SK-N-SH (cell line): ENCODE results near the gene FGD6. TPM values are rescaled to one million over a fixed set of nuclear protein-coding genes. Genes with fewer than 3 reads are reported as not detected.
"Not testable (repeated sequence)": the region's sequence is repeated elsewhere in the genome, so short reads cannot be mapped to it uniquely, and the experiment has no call there.

ENCODE experiments used
- CTCF ChIA-PET: fragments of 300-600, 350-600 bp; formaldehyde crosslinking; extraction: SDS; loops from one replicate; lab custom pipeline; 2021; lab: Yijun Ruan, JAX
- POLR2A ChIA-PET: fragments of 350-600 bp; sonication (Branson Sonifier 250); formaldehyde crosslinking; extraction: SDS; loops from one replicate; lab custom pipeline; 2020; ENCODE audit warnings: antibody characterized with exemption, inconsistent platforms; lab: Yijun Ruan, JAX
- DNase-seq: peaks from one replicate; pipeline ENCODE4 v3.0.0; 2012
- H2AFZ ChIP-seq: fragments of 200-600 bp; sonication (generic); 2 replicates; pipeline ENCODE4 v1.8.1; 2016; ENCODE audit warnings: antibody characterized with exemption, mild to moderate bottlenecking, low read depth
- H3F3A ChIP-seq: fragments of 200-600 bp; sonication (generic); replicated peaks from 2 replicates; pipeline ENCODE3; 2016; ENCODE audit warnings: antibody characterized with exemption, mild to moderate bottlenecking; ENCODE audit not compliant: insufficient read depth
- H3K27ac ChIP-seq, 2 experiments: fragments of 200-500 bp in 1 of 2; fragments of 200-600 bp in 1 of 2; sonication (Bioruptor generic) in 1 of 2; sonication (generic), shearing (Covaris generic) in 1 of 2; 2 replicates each; pipeline versions ENCODE4 v1.5.1 to v1.6.1; 2014 to 2016; ENCODE audit warnings: low read depth in 2 of 2, inconsistent platforms in 1 of 2, low read length in 1 of 2, mild to moderate bottlenecking in 1 of 2, mixed read lengths in 1 of 2
- H3K27me3 ChIP-seq: fragments of 200-600 bp; sonication (generic), shearing (Covaris generic); 2 replicates; pipeline ENCODE4 v1.6.1; 2016; ENCODE audit warnings: mixed run types; ENCODE audit not compliant: insufficient read depth
- H3K36me3 ChIP-seq, 2 experiments: fragments of 200-500 bp in 1 of 2; fragments of 200-600 bp in 1 of 2; sonication (Bioruptor generic) in 1 of 2; sonication (generic) in 1 of 2; replicated peaks in 1 of 2; 2 replicates each; pipeline versions ENCODE3 to v1.5.1; 2014 to 2016; ENCODE audit warnings: low read length in 1 of 2, mild to moderate bottlenecking in 1 of 2; ENCODE audit not compliant: insufficient read depth in 2 of 2, control insufficient read depth in 1 of 2
- H3K4me1 ChIP-seq, 2 experiments: fragments of 200-500 bp in 1 of 2; fragments of 200-600 bp in 1 of 2; sonication (Bioruptor generic) in 1 of 2; sonication (generic), shearing (Covaris generic) in 1 of 2; 2 replicates each; pipeline versions ENCODE4 v1.5.1 to v1.6.1; 2014 to 2016; ENCODE audit warnings: low read depth in 1 of 2, low read length in 1 of 2, mixed run types in 1 of 2; ENCODE audit not compliant: insufficient read depth in 2 of 2, control insufficient read depth in 1 of 2
- H3K4me2 ChIP-seq: fragments of 200-600 bp; sonication (generic), shearing (Covaris generic); 2 replicates; pipeline ENCODE4 v1.6.1; 2017; ENCODE audit warnings: mixed run types
- H3K4me3 ChIP-seq, 2 experiments: fragments of 200-500 bp in 1 of 2; fragments of 200-600 bp in 1 of 2; sonication (Bioruptor generic) in 1 of 2; sonication (generic), shearing (Covaris generic) in 1 of 2; 2 replicates each; pipeline versions ENCODE4 v1.5.1 to v1.8.1; 2014 to 2016; ENCODE audit warnings: low read depth in 2 of 2, inconsistent platforms in 1 of 2, low read length in 1 of 2, mild to moderate bottlenecking in 1 of 2, mixed read lengths in 1 of 2, moderate library complexity in 1 of 2
- H3K79me2 ChIP-seq: fragments of 200-600 bp; sonication (generic); 2 replicates; pipeline ENCODE4 v1.8.1; 2017; ENCODE audit warnings: mild to moderate bottlenecking; ENCODE audit not compliant: insufficient read depth
- H3K9ac ChIP-seq: fragments of 200-600 bp; sonication (generic); 2 replicates; pipeline ENCODE4 v1.6.1; 2017; ENCODE audit warnings: mixed run types
- H3K9me2 ChIP-seq: fragments of 200-600 bp; sonication (generic); 2 replicates; pipeline ENCODE4 v1.6.1; 2017; ENCODE audit warnings: mixed run types
- H3K9me3 ChIP-seq: fragments of 200-600 bp; sonication (generic); 2 replicates; pipeline ENCODE4 v1.6.1; 2017; ENCODE audit warnings: mixed run types, mild to moderate bottlenecking, moderate library complexity
- H4K20me1 ChIP-seq: fragments of 200-600 bp; sonication (generic); 2 replicates; pipeline ENCODE4 v1.6.1; 2017; ENCODE audit warnings: mild to moderate bottlenecking, mixed run types; ENCODE audit not compliant: insufficient read depth
- ELF1 ChIP-seq: IDR thresholded peaks from 2 replicates; pipeline ENCODE4 v1.4.0; 2012
- EP300 ChIP-seq, 2 experiments: IDR thresholded peaks; 2 replicates each; pipeline versions ENCODE4 v1.4.0 to v1.6.1; 2012; ENCODE audit warnings: borderline replicate concordance in 1 of 2, low read depth in 1 of 2, low read length in 1 of 2
- EZH2phosphoT487 ChIP-seq: fragments of 200-600 bp; sonication (generic); IDR thresholded peaks from 2 replicates; pipeline ENCODE4 v1.6.1; 2017; ENCODE audit warnings: low read depth, mixed run types, mild to moderate bottlenecking, antibody characterized with exemption, moderate library complexity, borderline replicate concordance
- FOXJ3 ChIP-seq: sonication (generic); formaldehyde crosslinking; IDR thresholded peaks from 2 replicates; pipeline ENCODE4 v1.5.1; 2020; ENCODE audit warnings: mild to moderate bottlenecking, missing genetic modification reagents
- FOXM1 ChIP-seq: IDR thresholded peaks from 2 replicates; pipeline ENCODE4 v1.4.0; 2012; ENCODE audit warnings: low read depth, mild to moderate bottlenecking
- GABPA ChIP-seq: IDR thresholded peaks from 2 replicates; pipeline ENCODE4 v1.4.0; 2012; ENCODE audit warnings: low read depth, mild to moderate bottlenecking
- GATA2 ChIP-seq: sonication (generic); formaldehyde crosslinking; IDR thresholded peaks from 2 replicates; pipeline ENCODE4 v1.5.0; 2020; ENCODE audit warnings: mild to moderate bottlenecking, missing genetic modification reagents
- JUND ChIP-seq: IDR thresholded peaks from 2 replicates; pipeline ENCODE4 v1.4.0; 2012
- NFIC ChIP-seq: IDR thresholded peaks from 2 replicates; pipeline ENCODE4 v1.4.0; 2012; ENCODE audit warnings: borderline replicate concordance
- NRF1 ChIP-seq: IDR thresholded peaks from 2 replicates; pipeline ENCODE4 v1.6.1; 2012; ENCODE audit warnings: low read depth, mild to moderate bottlenecking, low read length
- RAD21 ChIP-seq: IDR thresholded peaks from 2 replicates; pipeline ENCODE4 v1.6.1; 2012; ENCODE audit warnings: mild to moderate bottlenecking, low read length
- RFX5 ChIP-seq: IDR thresholded peaks from 2 replicates; pipeline ENCODE4 v1.6.1; 2012; ENCODE audit warnings: mild to moderate bottlenecking, improper control_type of control experiment, low read length
- RXRA ChIP-seq: IDR thresholded peaks from 2 replicates; pipeline ENCODE4 v1.4.0; 2012; ENCODE audit warnings: low read depth, mild to moderate bottlenecking, borderline replicate concordance
- SIN3A ChIP-seq: IDR thresholded peaks from 2 replicates; pipeline ENCODE4 v1.6.1; 2012; ENCODE audit warnings: low read depth, mild to moderate bottlenecking, low read length, moderate library complexity, borderline replicate concordance
- SMC3 ChIP-seq: IDR thresholded peaks from 2 replicates; pipeline ENCODE4 v1.6.1; 2012; ENCODE audit warnings: low read depth, low read length, improper control_type of control experiment
- TAF1 ChIP-seq: IDR thresholded peaks from 2 replicates; pipeline ENCODE4 v1.6.1; 2012; ENCODE audit warnings: low read depth, mild to moderate bottlenecking, low read length, moderate library complexity, borderline replicate concordance
- TEAD4 ChIP-seq: IDR thresholded peaks from 2 replicates; pipeline ENCODE4 v1.4.0; 2012; ENCODE audit warnings: mild to moderate bottlenecking, borderline replicate concordance; ENCODE audit not compliant: insufficient read depth
- YY1 ChIP-seq: IDR thresholded peaks from 2 replicates; pipeline ENCODE4 v1.4.0; 2012; ENCODE audit warnings: low read depth, mild to moderate bottlenecking
- WGBS: methylation state at CpG from one replicate; pipeline ENCODE4 v1.1.6; 2017; ENCODE audit warnings: low lambda C conversion rate; 5-methylcytosine and 5-hydroxymethylcytosine counted together
- polyA plus RNA-seq, 3 experiments: library from polyadenylated mRNA; depleted of rRNA; stranded (reverse); fragments of >200 nt; gene quantifications; 2 replicates each; pipeline ENCODE4 v1.2.3, GENCODE V29; 2012
- TF ChIP-seq, protein P1 (sequence below): IDR thresholded peaks from 2 replicates; pipeline ENCODE4 v1.4.0; 2012; ENCODE audit warnings: low read depth
- TF ChIP-seq, protein P2 (sequence below): IDR thresholded peaks from 2 replicates; pipeline ENCODE4 v1.4.0; 2012; ENCODE audit warnings: low read depth, borderline replicate concordance
- TF ChIP-seq, protein P3 (sequence below): fragments of 150-350 bp; IDR thresholded peaks from 2 replicates; pipeline ENCODE4 v1.6.1; 2017; ENCODE audit warnings: antibody characterized with exemption, low read length, low read depth, borderline replicate concordance

Gene FGD6
- polyA plus RNA-seq, 1 of the 3 experiments (the other 2 are of a cell fraction), result 2.8 TPM

DNA sequence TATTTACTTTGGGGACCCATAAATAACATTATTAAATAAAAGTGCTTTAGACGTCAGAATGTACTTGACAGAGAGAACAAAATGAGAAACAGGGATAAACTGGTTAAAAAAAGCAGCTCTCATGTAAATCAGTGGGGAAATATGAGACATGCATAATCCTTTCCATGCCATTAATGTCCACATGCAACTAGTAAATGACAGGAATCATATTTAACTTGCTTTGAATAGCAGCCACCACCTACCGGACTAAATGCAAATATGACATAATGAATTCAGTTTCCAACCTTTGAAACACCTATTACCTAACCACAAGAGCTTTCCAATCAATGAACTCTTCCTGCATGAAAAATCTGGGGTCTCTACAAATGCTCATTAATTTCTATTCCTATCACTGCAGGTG, 19.6 kb downstream of the FGD6 start (continued):
- TF ChIP-seq SIN3A (no peak), EP300 (IDR thresholded peaks at IDR 0.05; ENCODE audit: borderline replicate concordance in 1 of 2, low read depth in 1 of 2, low read length in 1 of 2) (no peak), NFIC (no peak)

DNA sequence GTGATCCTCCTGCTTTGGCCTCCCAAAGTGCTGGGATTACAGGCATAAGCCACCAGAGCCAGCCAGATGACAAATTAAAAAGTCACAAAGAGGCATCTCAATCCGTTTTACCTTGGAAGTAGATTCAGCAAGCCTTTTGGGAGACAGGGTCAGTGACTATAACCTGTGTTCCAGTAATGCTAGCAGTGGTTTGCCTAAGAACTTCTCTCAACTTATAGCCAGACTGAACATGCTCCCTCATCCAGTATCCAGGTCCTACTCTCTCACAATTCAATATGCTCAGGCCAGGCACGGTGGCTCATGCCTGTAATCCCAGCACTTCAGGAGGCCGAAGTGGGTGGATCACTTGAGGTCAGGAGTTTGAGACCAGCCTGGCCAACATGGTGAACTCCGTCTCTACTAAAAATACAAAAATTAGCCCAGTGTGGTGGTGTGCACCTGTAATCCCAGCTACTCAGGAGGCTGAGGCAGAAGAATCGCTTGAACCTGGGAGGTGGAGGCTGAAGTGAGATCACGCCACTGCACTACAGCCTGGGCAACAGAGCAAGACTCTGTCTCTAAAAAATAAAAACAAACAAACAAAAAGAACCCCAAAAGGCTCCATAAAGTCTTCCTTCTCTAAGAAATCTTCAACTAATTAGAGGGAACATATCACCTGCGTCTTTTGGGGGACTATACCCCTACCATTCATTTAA, 20.2 kb downstream of the FGD6 start:
- H3K9ac ChIP-seq, H3K9me2 ChIP-seq, H3K4me2 ChIP-seq, H3K27me3 ChIP-seq, CTCF ChIA-PET, H4K20me1 ChIP-seq, DNase-seq, H2AFZ ChIP-seq, POLR2A ChIA-PET, H3K27ac ChIP-seq, H3F3A ChIP-seq, H3K36me3 ChIP-seq, H3K4me3 ChIP-seq, H3K9me3 ChIP-seq: not testable (repeated sequence)
- 98% methylated on average over 5 of the region's 7 CpGs for WGBS
- peaks cover 63% of the 10 kb centered on the region for H3K79me2 ChIP-seq
- H3K4me1 ChIP-seq, result peaks cover 2 to 18% of the 10 kb centered on the region in 2 experiments; a peak in 3 of 4 replicates

DNA sequence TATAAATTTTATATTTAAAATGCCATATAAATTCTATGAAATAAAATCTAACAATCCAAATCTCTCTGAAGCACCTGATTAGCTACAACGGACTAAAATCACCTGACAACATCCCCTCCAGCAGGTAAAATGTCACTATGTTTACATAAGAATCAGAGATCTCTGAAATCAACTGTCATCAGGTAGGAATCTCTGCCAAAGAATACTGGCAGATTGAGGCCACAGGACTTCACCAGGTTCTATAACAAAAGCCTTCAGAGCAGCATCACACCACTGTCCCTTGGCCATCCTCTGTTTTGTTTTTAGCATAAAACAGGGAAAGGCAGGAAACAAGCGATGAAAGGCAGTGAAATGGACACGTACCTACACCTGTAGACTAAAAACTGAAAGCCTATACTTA, 22.1 kb downstream of the FGD6 start:
- no peaks in the 10 kb centered on the region for H3F3A ChIP-seq
- no peaks in the 10 kb centered on the region for H4K20me1 ChIP-seq
- no peak overlapping the region for H3K9ac ChIP-seq
- no peak overlapping the region for H3K27ac ChIP-seq
- H3K4me2 ChIP-seq, result no peak overlapping the region
- peaks cover 45% of the 10 kb centered on the region for H3K79me2 ChIP-seq
- H3K4me3 ChIP-seq, result no peak overlapping the region
- H3K27me3 ChIP-seq, result no peaks in the 10 kb centered on the region
- DNase-seq, result no peak
- no peak overlapping the region for H2AFZ ChIP-seq
- POLR2A ChIA-PET, result no interaction called here
- H3K4me1 ChIP-seq, result peaks cover 0 to 5% of the 10 kb centered on the region in 2 experiments; a peak in 3 of 4 replicates
- no peaks in the 10 kb centered on the region for H3K9me3 ChIP-seq
- no peaks in the 10 kb centered on the region for H3K36me3 ChIP-seq
- CTCF ChIA-PET, result interaction anchor here (1.5 kb wide), 1 partner anchor 78 kb away, joined by 3 read pairs; no protein-coding TSS in a partner anchor
- H3K9me2 ChIP-seq, result no peaks in the 10 kb centered on the region
- WGBS, result 89% methylated on average over 3 of the region's 3 CpGs
- TF ChIP-seq, protein P1, sequence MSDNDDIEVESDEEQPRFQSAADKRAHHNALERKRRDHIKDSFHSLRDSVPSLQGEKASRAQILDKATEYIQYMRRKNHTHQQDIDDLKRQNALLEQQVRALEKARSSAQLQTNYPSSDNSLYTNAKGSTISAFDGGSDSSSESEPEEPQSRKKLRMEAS, result no peak
- TF ChIP-seq TEAD4, result no peak
- TF ChIP-seq FOXM1, result no peak
- no peak for TF ChIP-seq SIN3A
- no peak for TF ChIP-seq FOXJ3 (CRISPR knock-in tag)
- TF ChIP-seq, protein P2, sequence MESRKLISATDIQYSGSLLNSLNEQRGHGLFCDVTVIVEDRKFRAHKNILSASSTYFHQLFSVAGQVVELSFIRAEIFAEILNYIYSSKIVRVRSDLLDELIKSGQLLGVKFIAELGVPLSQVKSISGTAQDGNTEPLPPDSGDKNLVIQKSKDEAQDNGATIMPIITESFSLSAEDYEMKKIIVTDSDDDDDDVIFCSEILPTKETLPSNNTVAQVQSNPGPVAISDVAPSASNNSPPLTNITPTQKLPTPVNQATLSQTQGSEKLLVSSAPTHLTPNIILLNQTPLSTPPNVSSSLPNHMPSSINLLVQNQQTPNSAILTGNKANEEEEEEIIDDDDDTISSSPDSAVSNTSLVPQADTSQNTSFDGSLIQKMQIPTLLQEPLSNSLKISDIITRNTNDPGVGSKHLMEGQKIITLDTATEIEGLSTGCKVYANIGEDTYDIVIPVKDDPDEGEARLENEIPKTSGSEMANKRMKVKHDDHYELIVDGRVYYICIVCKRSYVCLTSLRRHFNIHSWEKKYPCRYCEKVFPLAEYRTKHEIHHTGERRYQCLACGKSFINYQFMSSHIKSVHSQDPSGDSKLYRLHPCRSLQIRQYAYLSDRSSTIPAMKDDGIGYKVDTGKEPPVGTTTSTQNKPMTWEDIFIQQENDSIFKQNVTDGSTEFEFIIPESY, result no peak
- TF ChIP-seq RFX5, result no peak
- TF ChIP-seq, protein P3, sequence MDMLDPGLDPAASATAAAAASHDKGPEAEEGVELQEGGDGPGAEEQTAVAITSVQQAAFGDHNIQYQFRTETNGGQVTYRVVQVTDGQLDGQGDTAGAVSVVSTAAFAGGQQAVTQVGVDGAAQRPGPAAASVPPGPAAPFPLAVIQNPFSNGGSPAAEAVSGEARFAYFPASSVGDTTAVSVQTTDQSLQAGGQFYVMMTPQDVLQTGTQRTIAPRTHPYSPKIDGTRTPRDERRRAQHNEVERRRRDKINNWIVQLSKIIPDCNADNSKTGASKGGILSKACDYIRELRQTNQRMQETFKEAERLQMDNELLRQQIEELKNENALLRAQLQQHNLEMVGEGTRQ, result no peak
- TF ChIP-seq GABPA, result no peak
- TF ChIP-seq YY1, result no peak
- no peak for TF ChIP-seq NRF1
- TF ChIP-seq ELF1, result no peak
- TF ChIP-seq RAD21, result no peak
- no peak for TF ChIP-seq TAF1
- no peak for TF ChIP-seq GATA2 (CRISPR knock-in tag)
- TF ChIP-seq EZH2phosphoT487, result no peak
- no peak for TF ChIP-seq RXRA
- no peak for TF ChIP-seq JUND
- TF ChIP-seq SMC3, result no peak
- TF ChIP-seq, all 33 proteins: peak for 0
